ENCODE measurements around the gene KCNC4. TPM values are rescaled to one million over a fixed set of nuclear protein-coding genes. Genes with fewer than 3 reads are reported as not detected.

KCNC4 gene
- polyA plus RNA-seq, 1 donor from 2014 or later = 0.57 TPM

GRCh38 chr1:110205591-110206155, 4.4 kb upstream of the KCNC4 start:
- Histone ChIP-seq H3K4me2 (ENCODE audit: low read length) (no peak overlapping the region), H3K36me3 (ENCODE audit: insufficient read depth, low read length) (no peaks in the 10 kb centered on the region), H3K9me2 (ENCODE audit: insufficient read depth, low read length) (no peaks in the 10 kb centered on the region), H3K27me3 (ENCODE audit: insufficient read depth, low read depth, low read length) (peaks cover 13% of the 10 kb centered on the region), H3F3A (ENCODE audit: insufficient read depth, low read length, poor library complexity, severe bottlenecking) (peaks cover 6% of the 10 kb centered on the region), H3K79me2 (replicated peaks; ENCODE audit: insufficient read depth, low read length) (no peaks in the 10 kb centered on the region), H3K9me3 (ENCODE audit: low read length) (no peaks in the 10 kb centered on the region), H2AFZ (ENCODE audit: low read depth, low read length) (no peak overlapping the region), H4K20me1 (ENCODE audit: insufficient read depth) (no peaks in the 10 kb centered on the region), H3K27ac (ENCODE audit: low read length) (no peak overlapping the region), H3K4me3 (ENCODE audit: low read length) (no peak overlapping the region), H3K9ac (ENCODE audit: low read length) (no peak overlapping the region)
- TF ChIP-seq RAD21 (conservative IDR thresholded peaks at IDR 0.05) = no peak
- no peak for TF ChIP-seq MXI1 (conservative IDR thresholded peaks at IDR 0.05; ENCODE audit: poor library complexity, severe bottlenecking)
- no peak for TF ChIP-seq CTCF (IDR thresholded peaks at IDR 0.05; ENCODE audit: poor library complexity, severe bottlenecking)
- no peak for TF ChIP-seq EZH2 (IDR thresholded peaks at IDR 0.05; ENCODE audit: borderline replicate concordance, insufficient read depth, low read length, poor library complexity, severe bottlenecking)
- no peak for TF ChIP-seq SMC3 (conservative IDR thresholded peaks at IDR 0.05; ENCODE audit: poor library complexity)
- no peak for TF ChIP-seq POLR2AphosphoS5 (IDR thresholded peaks at IDR 0.05)
- no peak for TF ChIP-seq REST (IDR thresholded peaks at IDR 0.05; ENCODE audit: borderline replicate concordance)
- TF ChIP-seq TAF1 (IDR thresholded peaks at IDR 0.05; ENCODE audit: low read depth) = no peak
- no peak for TF ChIP-seq EP300 (conservative IDR thresholded peaks at IDR 0.05; ENCODE audit: poor library complexity, severe bottlenecking)

- no peaks in the 10 kb centered on the region for H3K9me3 ChIP-seq (ENCODE audit: low read length)
- H3K9ac ChIP-seq (ENCODE audit: low read length) = no peak overlapping the region
Observed at GRCh38 chr1:110206261-110206920, 3.7 kb upstream of the KCNC4 start.

More at GRCh38 chr1:110206261-110206920, 3.7 kb upstream of the KCNC4 start:
- Histone ChIP-seq H3K9me2 (ENCODE audit: insufficient read depth, low read length) (no peaks in the 10 kb centered on the region), H3K79me2 (replicated peaks; ENCODE audit: insufficient read depth, low read length) (no peaks in the 10 kb centered on the region), H3K27ac (ENCODE audit: low read length) (no peak overlapping the region), H2AFZ (ENCODE audit: low read depth, low read length) (no peak overlapping the region), H4K20me1 (ENCODE audit: insufficient read depth) (no peaks in the 10 kb centered on the region), H3K4me2 (ENCODE audit: low read length) (no peak overlapping the region), H3K36me3 (ENCODE audit: insufficient read depth, low read length) (no peaks in the 10 kb centered on the region), H3F3A (ENCODE audit: insufficient read depth, low read length, poor library complexity, severe bottlenecking) (peaks cover 6% of the 10 kb centered on the region), H3K27me3 (ENCODE audit: insufficient read depth, low read depth, low read length) (peaks cover 20% of the 10 kb centered on the region), H3K4me3 (ENCODE audit: low read length) (no peak overlapping the region)
- TF ChIP-seq EZH2 (IDR thresholded peaks at IDR 0.05; ENCODE audit: borderline replicate concordance, insufficient read depth, low read length, poor library complexity, severe bottlenecking) (no peak), SMC3 (conservative IDR thresholded peaks at IDR 0.05; ENCODE audit: poor library complexity) (no peak), TAF1 (IDR thresholded peaks at IDR 0.05; ENCODE audit: low read depth) (no peak), CTCF (IDR thresholded peaks at IDR 0.05; ENCODE audit: poor library complexity, severe bottlenecking) (no peak)
